HCT116 (cell line): ENCODE data around the gene PCBP3. TPM values are rescaled to one million over a fixed set of nuclear protein-coding genes. Genes with fewer than 3 reads are reported as not detected.

Experiments used
- ATAC-seq: fragments of 200-7000 bp; cut with Tn5 transposase; 2 replicates; pipeline ENCODE4 v1.9.1; 2020; ENCODE audit warnings: mild to moderate bottlenecking, moderate library complexity
- BruUV-seq: library from RNA; stranded (reverse); fragments of 400-500 nt; replicated peaks from 2 replicates; lab custom pipeline; 2021; lab: Mats Ljungman, UMichigan
- CTCF ChIA-PET: fragments of 300-600 bp; sonication (Branson Sonifier 250); formaldehyde crosslinking; loops from one replicate; lab custom pipeline; 2021; ENCODE audit warnings: antibody characterized with exemption; lab: Charles Lee
- POLR2A ChIA-PET: fragments of 300-600, 350-600 bp; sonication (Branson Sonifier 250); formaldehyde crosslinking; loops from one replicate; lab custom pipeline; 2021; ENCODE audit warnings: antibody characterized with exemption; lab: Charles Lee
- RAD21 ChIA-PET, 2 experiments: fragments of 300-600 bp; sonication (Branson Sonifier 250); formaldehyde crosslinking; loops; one replicate each; lab custom pipeline; 2023; ENCODE audit warnings: low total read pairs in 2 of 2; ENCODE audit not compliant: uncharacterized antibody in 2 of 2, unreplicated experiment in 2 of 2, low non-redundant PET in 1 of 2; lab: Charles Lee
- DNase-seq: peaks from one replicate; pipeline ENCODE4 v3.0.0-alpha.2; 2010; ENCODE audit warnings: low read depth, low spot score
- H2AFZ ChIP-seq: fragments of 200-600 bp; shearing (Covaris generic), sonication (generic); 2 replicates; pipeline ENCODE4 v1.6.1; 2017; ENCODE audit warnings: low read depth, mixed run types, mixed read lengths, antibody characterized with exemption, low read length; ENCODE audit not compliant: poor library complexity, severe bottlenecking
- H3K27ac ChIP-seq: 2 replicates; pipeline ENCODE4 v1.5.1; 2012; ENCODE audit warnings: low read depth, low read length
- H3K27me3 ChIP-seq: fragments of 200-600 bp; sonication (generic); 2 replicates; pipeline ENCODE4 v1.6.1; 2016; ENCODE audit warnings: mixed run types, low read length, mixed read lengths; ENCODE audit not compliant: insufficient read depth
- H3K36me3 ChIP-seq, 2 experiments: fragments of 200-500 bp in 1 of 2; fragments of 200-600 bp in 1 of 2; sonication (Bioruptor generic) in 1 of 2; sonication (generic) in 1 of 2; 2 replicates each; pipeline versions ENCODE4 v1.5.1 to v1.6.1; 2014 to 2016; ENCODE audit warnings: low read length in 2 of 2, inconsistent platforms in 1 of 2, mixed read lengths in 1 of 2, mixed run types in 1 of 2; ENCODE audit not compliant: insufficient read depth in 2 of 2, control insufficient read depth in 1 of 2
- H3K4me1 ChIP-seq, 2 experiments: fragments of 200-600 bp in 1 of 2; sonication (generic) in 1 of 2; 2 replicates each; pipeline versions ENCODE4 v1.5.1 to v1.6.1; 2012 to 2017; ENCODE audit warnings: low read length in 2 of 2, inconsistent platforms in 1 of 2, mild to moderate bottlenecking in 1 of 2, mixed read lengths in 1 of 2, mixed run types in 1 of 2, moderate library complexity in 1 of 2; ENCODE audit not compliant: insufficient read depth in 2 of 2, control insufficient read depth in 1 of 2
- H3K4me2 ChIP-seq: fragments of 200-600 bp; sonication (generic); 2 replicates; pipeline ENCODE4 v1.6.1; 2017; ENCODE audit warnings: mixed run types, low read length, mixed read lengths
- H3K4me3 ChIP-seq, 2 experiments: fragments of 200-600 bp in 1 of 2; sonication (generic) in 1 of 2; replicated peaks in 1 of 2; 2 replicates each; pipeline ENCODE4 v1.5.1; 2011 to 2016; ENCODE audit warnings: low read length in 2 of 2, control low read depth in 1 of 2, low read depth in 1 of 2, mild to moderate bottlenecking in 1 of 2, mixed read lengths in 1 of 2, mixed run types in 1 of 2
- H3K79me2 ChIP-seq: fragments of 200-600 bp; sonication (generic); 2 replicates; pipeline ENCODE4 v1.6.1; 2017; ENCODE audit warnings: mild to moderate bottlenecking, mixed run types, low read length, moderate library complexity, mixed read lengths; ENCODE audit not compliant: insufficient read depth
- H3K9ac ChIP-seq: fragments of 200-600 bp; sonication (generic); 2 replicates; pipeline ENCODE4 v1.6.1; 2016; ENCODE audit warnings: low read length, mixed read lengths
- H3K9me2 ChIP-seq: fragments of 200-600 bp; sonication (generic), shearing (Covaris generic); 2 replicates; pipeline ENCODE4 v1.6.1; 2017; ENCODE audit warnings: mixed run types, mild to moderate bottlenecking, moderate library complexity; ENCODE audit not compliant: insufficient read depth
- H3K9me3 ChIP-seq, 2 experiments: fragments of 200-500 bp in 1 of 2; fragments of 200-600 bp in 1 of 2; sonication (Bioruptor generic) in 1 of 2; sonication (generic) in 1 of 2; 2 replicates each; pipeline ENCODE4 v1.6.1; 2014 to 2017; ENCODE audit warnings: low read length in 2 of 2, mixed read lengths in 2 of 2, inconsistent platforms in 1 of 2, low read depth in 1 of 2, mild to moderate bottlenecking in 1 of 2, mixed run types in 1 of 2, moderate library complexity in 1 of 2; ENCODE audit not compliant: control insufficient read depth in 1 of 2, insufficient read depth in 1 of 2
- H4K20me1 ChIP-seq: fragments of 200-600 bp; sonication (generic), shearing (Covaris generic); 2 replicates; pipeline ENCODE4 v1.6.1; 2017; ENCODE audit warnings: mixed run types, mild to moderate bottlenecking, moderate library complexity; ENCODE audit not compliant: insufficient read depth
- CEBPB ChIP-seq: IDR thresholded peaks from 2 replicates; pipeline ENCODE4 v1.6.1; 2012; ENCODE audit warnings: low read depth
- CTCF ChIP-seq, 3 experiments: fragments of 200-600 bp in 1 of 3; sonication (generic) in 1 of 3; IDR thresholded peaks in 2 of 3; conservative IDR thresholded peaks in 1 of 3; 2 replicates each; pipeline ENCODE4 v1.5.1; 2012 to 2017; ENCODE audit warnings: low read depth in 2 of 3, low read length in 2 of 3, antibody characterized with exemption in 1 of 3, borderline replicate concordance in 1 of 3, control low read depth in 1 of 3, mild to moderate bottlenecking in 1 of 3, mixed read lengths in 1 of 3, mixed run types in 1 of 3, moderate library complexity in 1 of 3; ENCODE audit not compliant: insufficient read depth in 1 of 3
- EGR1 ChIP-seq: IDR thresholded peaks from 2 replicates; pipeline ENCODE4 v1.6.1; 2012; ENCODE audit warnings: low read depth
- ELF1 ChIP-seq: IDR thresholded peaks from 2 replicates; pipeline ENCODE4 v1.6.1; 2012; ENCODE audit warnings: low read depth, borderline replicate concordance
- EZH2 ChIP-seq: fragments of 200-600 bp; sonication (generic); IDR thresholded peaks from 2 replicates; pipeline ENCODE4 v1.6.1; 2017; ENCODE audit warnings: antibody characterized with exemption, mixed run types
- JUND ChIP-seq: IDR thresholded peaks from 2 replicates; pipeline ENCODE4 v1.6.1; 2012
- POLR2A ChIP-seq: IDR thresholded peaks from 2 replicates; pipeline ENCODE4 v1.7.0; 2011; ENCODE audit warnings: borderline replicate concordance; ENCODE audit not compliant: insufficient read depth, insufficient read length; ENCODE audit errors: extremely low read depth
- POLR2AphosphoS5 ChIP-seq: IDR thresholded peaks from 2 replicates; pipeline ENCODE4 v1.6.1; 2011; ENCODE audit warnings: mild to moderate bottlenecking, low read depth, low read length, moderate library complexity
- REST ChIP-seq: IDR thresholded peaks from 2 replicates; pipeline ENCODE4 v1.6.1; 2012; ENCODE audit warnings: low read depth
- SIN3A ChIP-seq: IDR thresholded peaks from 2 replicates; pipeline ENCODE4 v1.6.1; 2012; ENCODE audit warnings: low read depth
- SRF ChIP-seq: IDR thresholded peaks from 2 replicates; pipeline ENCODE4 v1.6.1; 2012; ENCODE audit warnings: low read depth
- YY1 ChIP-seq: IDR thresholded peaks from 2 replicates; pipeline ENCODE4 v1.6.1; 2011; ENCODE audit warnings: low read length, low read depth, moderate library complexity, mild to moderate bottlenecking; ENCODE audit not compliant: insufficient replicate concordance; ENCODE audit errors: extremely low read depth
- ZNF274 ChIP-seq: fragments of 200-500 bp; sonication (Bioruptor generic); IDR thresholded peaks from 2 replicates; pipeline ENCODE4 v1.6.1; 2014; ENCODE audit warnings: mild to moderate bottlenecking, low read depth, low read length, inconsistent platforms
- intact Hi-C: fragments of 100-400 bp; cut with micrococcal nuclease; formaldehyde crosslinking; loops from 2 replicates; pipeline ENCODE4 v1.10.0; 2022
- total RNA-seq: library from RNA; stranded (reverse); gene quantifications from one replicate; pipeline ENCODE4 v1.2.1, GENCODE V29; 2021; ENCODE audit not compliant: unreplicated experiment

Gene PCBP3
- total RNA-seq, 1 experiment from 2014 or later = 3.1 TPM

- intact Hi-C loops = loop anchor here (10.0 kb wide), 1 partner anchor 348 kb away; no protein-coding TSS in a partner anchor
- RAD21 ChIA-PET = no interaction called here
- no peaks in the 10 kb centered on the region for H3K9me2 ChIP-seq
- no peaks in the 10 kb centered on the region for H3K36me3 ChIP-seq
- no peak overlapping the region for H3K27ac ChIP-seq
- H3K4me2 ChIP-seq = no peak overlapping the region
- no TSS peak for BruUV-seq
- peaks cover 6 to 18% of the 10 kb centered on the region in 2 experiments; a peak in 3 of 4 replicates for H3K4me1 ChIP-seq
- DNase-seq (no peak), ATAC-seq (peak; percentile 71)
- POLR2A ChIA-PET = no interaction called here
- H4K20me1 ChIP-seq = no peaks in the 10 kb centered on the region
- CTCF ChIA-PET = interaction anchor here (0.8 kb wide), 1 partner anchor 267 kb away, joined by 3 read pairs; no protein-coding TSS in a partner anchor
- H2AFZ ChIP-seq = no peak overlapping the region
- no peak overlapping the region for H3K9ac ChIP-seq
- no peaks in the 10 kb centered on the region; the same call in 1 of the 2 replicates for H3K27me3 ChIP-seq
- no peaks in the 10 kb centered on the region for H3K79me2 ChIP-seq
- H3K9me3 ChIP-seq = no peaks in the 10 kb centered on the region
- no peak overlapping the region for H3K4me3 ChIP-seq
- TF ChIP-seq CTCF (IDR thresholded peaks at IDR 0.05 in 2 of 3, conservative IDR thresholded peaks at IDR 0.05 in 1 of 3; ENCODE audit: borderline replicate concordance in 1 of 3, insufficient read depth in 1 of 3, low read depth in 2 of 3, low read length in 2 of 3) (no peak), POLR2AphosphoS5 (no peak), SIN3A (no peak), POLR2A (no peak), ELF1 (no peak), YY1 (no peak), CEBPB (no peak), EZH2 (no peak), EGR1 (no peak), REST (no peak), SRF (no peak), JUND (no peak), ZNF274 (no peak)
Measured at GRCh38 chr21:45822429-45823099, 179.0 kb downstream of the PCBP3 start.
